ENCODE measurements around the gene TEC.
"Not testable (repeated sequence)": the region's sequence is repeated elsewhere in the genome, so short reads cannot be mapped to it uniquely, and the experiment has no call there.

The TEC gene

DNA sequence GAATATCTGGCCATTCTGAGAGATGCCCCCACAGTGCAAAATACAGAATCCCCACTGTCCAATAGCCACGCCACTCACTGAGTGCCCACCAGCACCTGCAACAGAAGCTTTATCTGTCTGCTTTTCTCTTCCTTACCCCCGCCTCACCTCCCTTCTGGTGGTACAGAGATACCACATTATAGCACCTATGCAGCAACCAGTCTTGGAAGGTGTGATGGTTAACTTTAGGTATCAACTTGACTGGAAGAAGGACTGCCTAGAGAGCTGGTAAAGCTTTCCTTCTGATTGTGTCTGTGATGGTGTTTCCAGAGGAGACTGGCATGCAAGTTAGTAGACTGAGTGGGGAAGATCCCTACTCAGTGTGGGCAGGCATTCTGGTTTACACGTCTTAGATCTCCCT lies 73.8 kb downstream of the TEC start:
- DNase-seq (ENCODE audit: low read depth): no peak

- DNase-seq (ENCODE audit: low read depth): peak; percentile 46
Observed at GRCh38 chr4:48195374-48195773, 74.3 kb downstream of the TEC start.

- DNase-seq (ENCODE audit: low read depth): no peak
Observed at GRCh38 chr4:48194971-48195370, 74.7 kb downstream of the TEC start.

GRCh38 chr4:48193921-48194468 lies 75.6 kb downstream of the TEC start:
- DNase-seq (ENCODE audit: low read depth): no peak

- DNase-seq (ENCODE audit: low read depth): no peak
Observed at GRCh38 chr4:48193096-48193836, 76.4 kb downstream of the TEC start.

DNA sequence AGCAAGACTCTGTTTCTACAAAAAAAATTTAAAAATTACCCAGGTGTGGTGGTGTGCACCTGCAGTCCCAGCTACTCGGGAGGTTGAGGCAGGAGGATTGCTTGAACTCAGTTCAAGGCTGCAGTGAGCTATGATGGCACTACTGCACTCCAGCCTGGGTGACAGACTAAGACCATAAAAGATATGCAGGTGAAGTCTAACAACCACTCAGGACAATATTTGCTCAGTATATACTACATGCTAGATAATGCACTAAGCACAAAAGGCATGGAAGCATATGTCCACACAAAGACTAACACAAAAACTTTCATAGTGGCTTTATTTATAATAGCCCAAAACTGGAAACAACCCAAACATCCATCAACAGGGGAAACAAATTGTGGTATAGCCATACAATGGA lies 77.9 kb downstream of the TEC start:
- DNase-seq (ENCODE audit: low read depth): no peak

DNA sequence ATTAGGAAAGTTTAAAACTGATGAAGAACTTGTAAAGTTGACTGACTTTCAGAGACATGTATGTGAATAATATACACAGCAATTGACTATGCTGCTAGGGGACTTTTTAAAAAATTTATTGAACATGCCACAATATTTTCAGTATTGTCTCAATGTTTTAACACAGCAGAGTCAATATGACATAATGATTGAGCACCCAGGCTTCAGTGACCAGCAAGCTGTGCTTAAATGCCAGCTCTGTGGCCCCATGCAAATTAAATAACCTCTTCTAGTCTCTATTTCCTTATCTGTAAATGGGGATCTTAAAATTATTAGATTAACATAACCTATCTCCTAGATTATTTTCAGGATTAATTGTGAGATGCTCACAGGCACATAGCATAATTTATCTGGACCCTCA lies 78.8 kb downstream of the TEC start:
- no peak for DNase-seq (ENCODE audit: low read depth)

- DNase-seq (ENCODE audit: low read depth): no peak
Observed at GRCh38 chr4:48189731-48190130, 79.9 kb downstream of the TEC start.

DNA sequence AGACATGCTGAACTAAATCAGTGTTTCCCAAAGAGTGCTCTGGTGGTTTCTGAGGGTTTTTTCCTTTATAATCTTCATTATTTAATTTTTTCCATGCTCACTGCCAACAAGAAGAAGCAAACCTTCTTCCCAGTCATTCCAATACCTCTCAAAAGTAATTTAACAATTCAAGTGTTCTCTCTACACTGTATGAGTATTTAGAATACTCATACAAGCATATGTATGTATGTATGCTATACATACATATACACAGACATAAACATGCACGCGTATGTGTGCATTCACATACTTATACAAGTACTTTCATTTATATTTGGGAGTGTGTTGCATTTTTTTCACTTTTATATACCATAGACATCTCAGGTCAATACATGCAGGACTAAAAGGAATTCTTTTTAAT lies 81.2 kb downstream of the TEC start:
- DNase-seq (ENCODE audit: low read depth): no peak

- DNase-seq (ENCODE audit: low read depth): no peak
Observed at GRCh38 chr4:48187813-48188212, 81.8 kb downstream of the TEC start.

DNA sequence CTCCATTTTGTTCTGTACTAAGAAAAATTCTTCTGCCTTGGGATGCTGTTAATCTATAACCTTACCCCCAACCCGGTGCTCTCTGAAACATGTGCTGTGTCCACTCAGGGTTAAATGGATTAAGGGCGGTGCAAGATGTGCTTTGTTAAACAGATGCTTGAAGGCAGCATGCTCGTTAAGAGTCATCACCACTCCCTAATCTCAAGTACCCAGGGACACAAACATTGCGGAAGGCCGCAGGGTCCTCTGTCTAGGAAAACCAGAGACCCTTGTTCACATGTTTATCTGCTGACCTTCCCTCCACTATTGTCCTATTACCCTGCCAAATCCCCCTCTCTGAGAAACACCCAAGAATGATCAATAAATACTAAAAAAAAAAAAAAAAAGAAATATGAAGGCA lies 82.6 kb downstream of the TEC start:
- DNase-seq (ENCODE audit: low read depth): not testable (repeated sequence)

DNA sequence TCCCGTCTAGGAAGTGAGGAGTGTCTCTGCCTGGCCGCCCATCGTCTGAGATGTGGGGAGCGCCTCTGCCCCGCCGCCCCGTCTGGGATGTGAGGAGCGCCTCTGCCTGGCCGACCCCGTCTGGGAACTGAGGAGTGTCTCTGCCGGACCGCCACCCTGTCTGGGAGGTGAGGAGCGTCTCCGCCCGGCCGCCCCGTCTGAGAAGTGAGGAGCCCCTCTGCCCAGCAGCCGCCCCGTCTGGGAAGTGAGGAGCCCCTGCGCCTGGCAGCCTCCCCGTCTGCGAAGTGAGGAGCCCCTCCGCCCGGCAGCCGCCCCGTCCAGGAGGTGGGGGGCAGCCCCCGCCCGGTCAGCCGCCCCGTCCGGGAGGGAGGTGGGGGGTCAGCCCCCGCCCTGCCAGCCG lies 83.2 kb downstream of the TEC start:
- DNase-seq (ENCODE audit: low read depth): not testable (repeated sequence)

DNA sequence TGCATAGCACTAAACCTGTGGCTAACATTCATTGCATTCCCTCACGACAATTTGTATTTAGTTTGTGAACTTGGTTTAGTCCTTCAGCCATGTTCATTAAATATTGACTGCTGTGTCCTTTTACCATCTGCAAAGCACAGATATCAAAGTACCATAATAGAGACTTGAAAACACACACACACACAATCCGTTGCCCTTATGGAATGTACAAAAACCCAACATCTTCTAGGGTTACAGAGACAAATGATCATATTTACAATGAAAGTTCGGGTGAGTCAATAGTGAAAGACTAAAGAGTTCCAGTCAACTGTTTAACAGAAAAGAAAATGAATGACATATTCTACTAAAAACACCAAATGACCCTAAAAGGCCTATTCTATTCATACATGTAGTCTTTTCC lies 84.8 kb downstream of the TEC start:
- DNase-seq (ENCODE audit: low read depth): no peak

GRCh38 chr4:48180234-48180633 lies 89.4 kb downstream of the TEC start:
- DNase-seq (ENCODE audit: low read depth): peak; percentile 19

- no peak for DNase-seq (ENCODE audit: low read depth)
Observed at GRCh38 chr4:48178931-48179330, 90.7 kb downstream of the TEC start.

DNA sequence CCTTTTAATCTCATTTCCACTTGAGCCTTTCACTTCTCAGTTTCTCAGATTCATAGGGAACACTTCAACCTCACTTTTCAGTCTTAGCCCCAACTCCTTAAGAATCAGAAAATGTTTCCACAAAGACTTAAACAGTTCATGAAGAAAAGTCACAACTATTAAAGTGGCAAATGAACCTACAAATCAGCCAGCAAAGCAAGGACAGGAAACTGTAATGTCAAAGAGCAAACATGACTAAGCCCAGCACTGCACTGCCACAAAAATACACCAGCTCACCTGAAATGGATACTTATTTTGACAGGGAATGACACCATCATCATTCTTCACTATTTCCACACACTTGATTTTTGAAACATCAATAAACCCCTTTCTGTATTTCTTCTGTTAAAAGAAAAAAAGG lies 93.8 kb downstream of the TEC start:
- peak; percentile 16 for DNase-seq (ENCODE audit: low read depth)

- no peak for DNase-seq (ENCODE audit: low read depth)
Observed at GRCh38 chr4:48175328-48175727, 94.3 kb downstream of the TEC start.

DNA sequence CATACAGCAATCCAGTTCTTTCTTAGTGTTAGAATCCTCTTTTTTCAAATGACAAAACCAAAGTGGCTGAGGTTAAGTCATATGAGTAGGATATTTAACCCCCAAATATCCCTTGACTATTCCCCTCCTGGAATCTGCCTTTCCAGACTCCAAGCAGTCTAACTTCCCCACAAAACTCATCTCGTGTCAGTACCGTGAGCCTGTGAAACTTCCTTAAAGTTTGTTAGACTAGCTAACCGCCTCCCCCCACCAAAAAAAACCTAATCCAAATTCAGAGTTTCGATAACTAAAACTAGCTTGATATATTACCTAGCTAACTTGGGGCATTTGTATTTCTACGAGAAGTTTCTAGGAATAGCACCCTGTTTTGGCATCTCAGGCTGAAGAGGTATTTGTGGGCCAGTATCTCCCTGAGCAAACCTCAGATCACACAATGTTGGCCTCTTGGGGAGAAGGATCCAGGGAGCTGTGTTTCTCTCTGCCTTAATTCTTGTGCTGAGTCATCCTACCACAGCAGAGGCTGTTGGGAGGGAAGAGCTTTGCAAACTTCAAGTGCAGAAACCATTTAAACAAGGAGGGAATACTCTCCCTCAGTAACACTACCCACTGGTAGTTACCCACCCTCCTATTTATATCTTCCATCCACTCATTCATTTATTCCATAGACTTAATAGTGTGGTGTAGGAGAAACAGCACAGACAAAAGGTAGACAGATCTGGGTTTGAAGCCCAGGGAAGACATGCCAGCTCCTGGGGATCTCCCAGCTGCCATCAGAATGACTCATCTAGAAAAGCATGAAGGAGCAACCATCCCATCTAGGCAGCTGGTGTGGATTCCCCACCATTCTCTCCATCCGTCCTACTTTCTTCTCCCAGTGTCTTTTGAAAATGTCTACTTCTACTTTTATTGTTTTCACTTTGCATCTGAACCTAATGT lies 96.3 kb downstream of the TEC start:
- peak; percentile 90 for DNase-seq (ENCODE audit: low read depth)

- no peak for DNase-seq (ENCODE audit: low read depth)
Observed at GRCh38 chr4:48172651-48173050, 97.0 kb downstream of the TEC start.

- no peak for DNase-seq (ENCODE audit: low read depth)
Observed at GRCh38 chr4:48169636-48170035, 100.0 kb downstream of the TEC start.

DNA sequence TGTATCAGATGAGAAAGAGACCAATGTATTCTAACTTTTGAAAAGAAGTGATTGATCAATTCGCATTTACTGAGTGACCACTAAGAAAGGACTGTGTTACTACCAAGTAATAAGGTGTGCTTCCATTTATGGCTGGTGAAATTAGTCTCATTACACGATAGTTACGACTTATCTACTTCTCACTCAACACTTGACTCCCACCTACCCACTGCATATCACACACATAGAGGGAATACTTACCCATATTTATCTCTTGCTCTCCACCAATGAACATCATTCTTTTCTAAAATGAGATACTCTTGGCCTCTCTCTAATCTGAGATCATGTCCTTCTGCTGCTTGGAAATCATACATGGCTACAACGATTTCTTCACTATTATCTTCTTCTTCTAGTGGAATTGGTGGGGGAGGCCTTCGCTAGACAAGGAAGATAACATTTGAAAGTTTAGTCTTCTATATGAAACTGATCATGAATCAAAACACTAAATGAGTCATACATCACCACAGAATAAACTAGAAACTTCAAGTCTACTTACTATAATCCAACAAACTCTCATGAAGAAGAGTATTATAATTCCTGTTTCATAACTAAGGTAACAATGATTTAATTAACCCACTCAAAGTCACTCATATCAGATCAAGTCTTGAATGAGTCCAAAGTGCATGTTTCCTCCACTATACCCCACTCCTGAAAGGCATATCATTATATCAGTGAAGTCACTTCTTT lies 101.9 kb downstream of the TEC start:
- no peak for DNase-seq (ENCODE audit: low read depth)

DNA sequence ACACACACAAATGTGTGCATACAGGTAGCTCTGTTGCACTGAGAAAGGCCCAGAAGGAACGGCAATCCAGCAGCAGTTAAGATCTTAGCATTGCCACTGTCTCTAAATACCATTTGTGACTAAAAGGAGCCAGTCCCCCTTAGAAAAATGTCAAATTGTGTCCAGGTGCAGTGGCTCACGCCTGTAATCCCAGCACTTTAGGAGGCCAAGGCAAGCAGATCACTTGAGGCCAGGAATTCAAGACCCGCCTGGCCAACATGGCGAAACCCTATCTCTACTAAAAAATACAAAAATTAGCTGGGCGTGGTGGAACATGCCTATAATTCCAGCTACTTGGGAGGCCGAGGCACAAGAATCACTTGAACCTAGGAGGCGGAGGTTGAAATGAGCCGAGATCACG lies 105.1 kb downstream of the TEC start:
- not testable (repeated sequence) for DNase-seq (ENCODE audit: low read depth)

All from EH (cell line).